HG02943 (cell line): Measurements from ENCODE around the gene XYLT1.

Source experiments
- ATAC-seq: cut with Tn5 transposase; IDR thresholded peaks from one replicate; pipeline ENCODE4 v1.9.1; 2021; ENCODE audit warnings: mild to moderate bottlenecking, low read depth, moderate library complexity; ENCODE audit not compliant: unreplicated experiment

XYLT1 gene

GRCh38 chr16:17271687-17272086 lies 199.1 kb downstream of the XYLT1 start:
- no peak for ATAC-seq

GRCh38 chr16:17270683-17271109 lies 200.1 kb downstream of the XYLT1 start:
- ATAC-seq = no peak

- ATAC-seq = no peak
Measured at GRCh38 chr16:17270111-17270510, 200.6 kb downstream of the XYLT1 start.

GRCh38 chr16:17269439-17269838 lies 201.3 kb downstream of the XYLT1 start:
- no peak for ATAC-seq

- no peak for ATAC-seq
Measured at GRCh38 chr16:17266608-17267313, 204.0 kb downstream of the XYLT1 start.

GRCh38 chr16:17265154-17265553 lies 205.6 kb downstream of the XYLT1 start:
- no peak for ATAC-seq

GRCh38 chr16:17261197-17261858 lies 209.4 kb downstream of the XYLT1 start:
- no peak for ATAC-seq

- no peak for ATAC-seq
Measured at GRCh38 chr16:17260276-17260849, 210.4 kb downstream of the XYLT1 start.

GRCh38 chr16:17259751-17260270 lies 210.9 kb downstream of the XYLT1 start:
- ATAC-seq = no peak

GRCh38 chr16:17258848-17259713 lies 211.7 kb downstream of the XYLT1 start:
- no peak for ATAC-seq

- no peak for ATAC-seq
Measured at GRCh38 chr16:17258077-17258599, 212.6 kb downstream of the XYLT1 start.

GRCh38 chr16:17257426-17258023 lies 213.2 kb downstream of the XYLT1 start:
- no peak for ATAC-seq

GRCh38 chr16:17252701-17253100 lies 218.1 kb downstream of the XYLT1 start:
- ATAC-seq = no peak

GRCh38 chr16:17252064-17252463 lies 218.7 kb downstream of the XYLT1 start:
- ATAC-seq = no peak

GRCh38 chr16:17251496-17251895 lies 219.3 kb downstream of the XYLT1 start:
- no peak for ATAC-seq

GRCh38 chr16:17246974-17247732 lies 223.6 kb downstream of the XYLT1 start:
- no peak for ATAC-seq

GRCh38 chr16:17246268-17246885 lies 224.4 kb downstream of the XYLT1 start:
- no peak for ATAC-seq

GRCh38 chr16:17245776-17246175 lies 225.0 kb downstream of the XYLT1 start:
- ATAC-seq = no peak
